Lower leg skin (tissue), 3 donors: ENCODE data around the gene RTL10.

Experiments used
- CTCF ChIP-seq, 3 donors: fragments of 450-650 bp; IDR thresholded peaks; one replicate each; pipeline ENCODE4 v1.5.1; 2016; ENCODE audit warnings: antibody characterized with exemption in 3 of 3, mild to moderate bottlenecking in 3 of 3, moderate library complexity in 2 of 3
- POLR2A ChIP-seq, 2 donors: fragments of 450-650 bp; IDR thresholded peaks; one replicate each; pipeline ENCODE4 v1.6.1; 2016 to 2017; ENCODE audit warnings: antibody characterized with exemption in 2 of 2, mild to moderate bottlenecking in 1 of 2, moderate library complexity in 1 of 2

GRCh38 chr22:19903513-19903912, 48.8 kb upstream of the RTL10 start:
- TF ChIP-seq CTCF (IDR thresholded peaks at IDR 0.05) (no peak), POLR2A (IDR thresholded peaks at IDR 0.05) (no peak)
